GM13977 (cell line): ENCODE measurements around the gene MBLAC1.

Source experiments
- DNase-seq: peaks from one replicate; pipeline ENCODE4 v3.0.0; 2012; ENCODE audit warnings: low spot score
- in situ Hi-C: fragments of 300-500 bp; cut with MboI; formaldehyde crosslinking; loops from one replicate; pipeline ENCODE4 v1.12.0; 2022; ENCODE audit warnings: low sequenced_read_pairs, low pct_unique_long_range_greater_than_20kb, mixed read lengths, inconsistent platforms; ENCODE audit not compliant: unreplicated experiment
- TF ChIP-seq, protein P1 (sequence below): IDR thresholded peaks from 2 replicates; pipeline ENCODE4 v1.5.1; 2012; ENCODE audit warnings: mild to moderate bottlenecking, control low read depth; ENCODE audit not compliant: insufficient read depth; ENCODE audit errors: extremely low read depth, missing control alignments

The MBLAC1 gene, protein sequence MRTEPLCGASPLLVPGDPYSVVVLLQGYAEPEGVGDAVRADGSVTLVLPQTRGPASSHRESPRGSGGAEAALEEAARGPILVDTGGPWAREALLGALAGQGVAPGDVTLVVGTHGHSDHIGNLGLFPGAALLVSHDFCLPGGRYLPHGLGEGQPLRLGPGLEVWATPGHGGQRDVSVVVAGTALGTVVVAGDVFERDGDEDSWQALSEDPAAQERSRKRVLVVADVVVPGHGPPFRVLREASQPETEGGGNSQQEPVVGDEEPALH

DNA sequence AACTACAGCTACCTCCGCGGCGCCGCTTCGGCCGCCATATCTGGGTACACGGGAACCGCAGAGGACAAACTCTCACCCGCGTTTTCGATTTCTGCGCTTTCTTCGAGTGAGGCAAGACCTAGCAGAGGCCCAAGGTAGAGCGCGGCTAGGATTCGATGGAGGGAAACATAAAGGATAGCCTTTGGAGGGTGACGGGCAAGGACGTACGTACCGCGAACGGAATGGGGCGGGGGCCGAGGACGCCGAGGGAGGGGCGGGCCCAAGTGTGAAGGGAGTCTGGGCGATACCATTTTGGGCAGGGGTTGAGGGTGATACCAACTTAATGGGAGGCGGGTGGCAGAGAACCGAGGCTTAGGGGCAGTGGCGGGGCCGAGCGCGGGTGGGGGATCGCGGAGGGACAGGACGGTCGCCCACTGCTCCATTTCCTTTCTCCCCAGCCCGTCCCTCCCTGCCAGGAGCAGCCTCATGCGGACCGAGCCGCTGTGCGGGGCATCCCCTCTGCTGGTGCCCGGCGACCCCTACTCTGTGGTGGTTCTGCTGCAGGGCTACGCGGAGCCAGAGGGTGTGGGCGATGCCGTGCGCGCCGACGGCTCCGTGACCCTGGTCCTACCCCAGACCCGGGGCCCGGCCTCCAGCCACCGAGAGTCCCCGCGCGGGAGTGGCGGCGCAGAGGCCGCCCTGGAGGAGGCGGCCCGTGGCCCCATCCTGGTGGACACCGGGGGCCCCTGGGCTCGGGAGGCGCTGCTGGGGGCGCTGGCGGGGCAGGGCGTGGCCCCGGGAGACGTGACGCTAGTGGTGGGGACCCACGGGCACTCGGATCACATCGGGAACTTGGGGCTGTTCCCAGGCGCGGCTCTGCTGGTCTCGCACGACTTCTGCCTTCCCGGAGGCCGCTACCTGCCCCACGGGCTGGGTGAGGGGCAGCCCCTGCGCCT, at the start of gene MBLAC1:
MBLAC1 (plus strand) TSS at position 37 of the 935 bp plus-strand sequence; CDS start at position 466, 429 bp downstream.
- in situ Hi-C loops: no loop called here
- TF ChIP-seq, protein P1, sequence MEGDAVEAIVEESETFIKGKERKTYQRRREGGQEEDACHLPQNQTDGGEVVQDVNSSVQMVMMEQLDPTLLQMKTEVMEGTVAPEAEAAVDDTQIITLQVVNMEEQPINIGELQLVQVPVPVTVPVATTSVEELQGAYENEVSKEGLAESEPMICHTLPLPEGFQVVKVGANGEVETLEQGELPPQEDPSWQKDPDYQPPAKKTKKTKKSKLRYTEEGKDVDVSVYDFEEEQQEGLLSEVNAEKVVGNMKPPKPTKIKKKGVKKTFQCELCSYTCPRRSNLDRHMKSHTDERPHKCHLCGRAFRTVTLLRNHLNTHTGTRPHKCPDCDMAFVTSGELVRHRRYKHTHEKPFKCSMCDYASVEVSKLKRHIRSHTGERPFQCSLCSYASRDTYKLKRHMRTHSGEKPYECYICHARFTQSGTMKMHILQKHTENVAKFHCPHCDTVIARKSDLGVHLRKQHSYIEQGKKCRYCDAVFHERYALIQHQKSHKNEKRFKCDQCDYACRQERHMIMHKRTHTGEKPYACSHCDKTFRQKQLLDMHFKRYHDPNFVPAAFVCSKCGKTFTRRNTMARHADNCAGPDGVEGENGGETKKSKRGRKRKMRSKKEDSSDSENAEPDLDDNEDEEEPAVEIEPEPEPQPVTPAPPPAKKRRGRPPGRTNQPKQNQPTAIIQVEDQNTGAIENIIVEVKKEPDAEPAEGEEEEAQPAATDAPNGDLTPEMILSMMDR: no peak
- DNase-seq: peak; percentile 92

DNA sequence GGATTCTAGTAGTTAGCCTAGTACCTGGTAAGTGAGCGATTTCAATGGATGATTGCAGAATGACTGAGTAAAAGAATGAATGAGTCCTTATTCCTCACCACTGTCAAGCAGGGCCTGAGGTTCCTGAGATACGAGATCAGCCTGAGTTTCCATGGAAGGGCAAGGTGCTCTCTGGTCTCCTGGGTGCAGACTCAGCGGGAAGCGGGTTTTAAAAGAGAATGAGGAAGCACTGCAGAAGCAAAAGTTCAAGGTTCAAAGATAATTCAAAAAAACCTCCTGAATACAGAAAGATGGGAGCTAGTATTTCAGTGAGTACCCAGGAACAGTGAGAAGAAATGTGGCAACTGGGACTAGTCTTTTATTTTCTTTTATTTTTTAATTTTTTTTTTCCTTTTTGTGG, 49.6 kb upstream of the MBLAC1 start:
- DNase-seq: no peak
- in situ Hi-C loops: loop anchor here (10.0 kb wide), 1 partner anchor 82 kb away; no protein-coding TSS in a partner anchor
- TF ChIP-seq, protein P1: no peak

DNA sequence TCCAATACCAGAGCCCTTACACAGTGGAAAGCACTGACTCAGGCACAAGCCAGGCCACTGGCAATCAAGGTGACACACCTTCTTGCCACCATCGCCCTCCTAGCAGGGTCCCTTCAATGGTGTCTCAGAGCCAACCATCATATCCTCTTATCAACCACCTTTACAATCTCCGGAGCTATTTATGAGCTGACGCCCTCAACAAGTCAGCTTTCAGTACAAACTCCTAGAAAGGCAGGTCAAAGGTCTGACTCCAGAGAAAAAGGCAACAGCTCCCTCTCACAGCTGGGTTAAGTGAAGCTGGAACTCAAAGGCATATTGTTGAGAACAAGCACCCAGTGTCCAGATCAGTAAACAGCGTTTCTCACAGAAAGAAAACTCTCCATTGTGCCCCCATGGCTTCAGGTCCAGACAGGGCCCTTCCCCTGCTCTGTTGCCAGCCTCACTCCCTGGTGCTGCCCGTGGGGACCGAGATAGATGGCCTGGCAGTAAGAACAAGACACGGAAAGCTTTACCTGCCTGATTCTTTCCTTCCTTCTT, 47.7 kb upstream of the MBLAC1 start:
- TF ChIP-seq, protein P1: no peak

DNA sequence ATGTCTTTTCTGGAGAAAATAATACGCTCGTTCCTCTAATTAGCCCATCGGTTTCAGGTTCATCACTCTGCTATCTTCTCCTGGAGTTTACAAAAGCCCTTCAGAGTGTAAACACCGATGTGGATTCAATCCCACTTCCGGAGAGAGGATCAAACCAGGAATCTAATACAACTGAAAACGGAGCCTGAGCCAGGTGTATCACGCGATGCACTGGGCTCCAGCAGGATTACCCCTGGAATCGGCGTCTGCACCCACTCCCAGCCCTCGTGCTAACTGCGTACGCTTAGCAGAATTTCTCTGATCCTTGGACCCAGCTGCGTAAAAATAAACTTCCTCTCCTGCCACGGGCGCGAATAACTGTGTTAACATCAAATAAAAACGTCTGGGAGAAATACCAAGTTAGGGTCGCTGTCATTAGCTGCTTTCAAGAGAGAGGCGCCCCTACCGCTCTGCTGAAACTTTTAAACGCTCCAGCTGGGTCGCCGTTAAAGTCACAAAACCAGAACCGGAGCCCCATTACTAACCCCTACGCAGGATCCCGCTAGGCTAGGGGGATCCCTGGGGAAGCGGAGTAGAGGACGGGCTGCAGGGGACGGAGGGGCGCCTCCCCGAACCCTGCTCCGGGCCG, 45.7 kb upstream of the MBLAC1 start:
- DNase-seq: no peak
- in situ Hi-C loops: no loop called here
- TF ChIP-seq, protein P1: no peak

More for the DNA sequence above, 47.7 kb upstream of the MBLAC1 start:
- in situ Hi-C loops: loop anchor here (10.0 kb wide), 1 partner anchor 84 kb away; no protein-coding TSS in a partner anchor
- DNase-seq: no peak

DNA sequence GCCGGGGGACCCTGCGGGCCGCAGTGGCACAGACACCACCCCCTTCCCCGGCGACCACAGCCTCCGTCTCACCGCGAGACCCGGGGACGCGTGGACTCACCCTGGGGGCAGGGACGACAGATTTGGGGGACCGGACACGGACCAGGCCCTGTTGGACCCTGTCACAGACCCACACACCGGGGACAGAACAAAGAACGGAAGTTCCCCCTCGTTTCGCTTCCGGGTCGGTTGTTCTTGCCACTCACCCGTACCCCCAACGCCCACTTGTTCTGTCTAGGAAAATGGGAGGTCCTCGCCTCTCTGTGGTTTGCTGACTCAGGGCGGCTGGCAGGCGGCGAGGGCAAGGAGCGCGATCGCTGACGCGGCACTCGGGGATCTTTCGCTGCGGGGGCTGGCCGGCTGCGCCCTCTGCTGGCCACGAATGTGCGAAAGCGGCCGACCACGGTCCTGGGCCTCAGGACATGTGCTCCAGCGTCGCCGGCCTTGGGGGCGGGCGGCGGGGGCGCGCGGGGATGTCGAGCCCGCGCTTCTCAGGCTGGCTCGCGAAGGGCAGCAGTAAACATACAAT, 45.1 kb upstream of the MBLAC1 start, which contains the start of gene ZNF3:
ZNF3 (minus strand) TSS at position 189 of the 568 bp plus-strand sequence. CDS start 4,366 bp downstream, outside the sequence.
- in situ Hi-C loops: no loop called here

More for the DNA sequence above, 45.1 kb upstream of the MBLAC1 start, which contains the start of gene ZNF3:
- peak; percentile 96 for DNase-seq
- TF ChIP-seq, protein P1: peak; percentile 96
